K562 (cell line): ENCODE measurements around the gene PDZD2. TPM values are rescaled to one million over a fixed set of nuclear protein-coding genes. Genes with fewer than 3 reads are reported as not detected.

Experiments used
- ATAC-seq: fragments of 200-7000 bp; cut with Tn5 transposase; 3 replicates; pipeline ENCODE4 v1.9.1; 2020; ENCODE audit warnings: moderate library complexity
- BruUV-seq: library from RNA; stranded (reverse); fragments of 400-500 nt; replicated peaks from 2 replicates; lab custom pipeline; 2021; lab: Mats Ljungman, UMichigan
- CTCF ChIA-PET: fragments of 300-600 bp; formaldehyde crosslinking; extraction: SDS; loops from one replicate; lab custom pipeline; 2021; ENCODE audit warnings: low intra/inter-chr PET ratio; lab: Yijun Ruan, JAX
- POLR2A ChIA-PET: fragments of 300-600, 350-650 bp; sonication (Branson Sonifier 250); formaldehyde crosslinking; extraction: SDS; loops from one replicate; lab custom pipeline; 2021; ENCODE audit warnings: antibody characterized with exemption, inconsistent platforms; lab: Yijun Ruan, JAX
- DNase-seq, 4 experiments: peaks; one replicate each; pipeline versions ENCODE4 v3.0.0 to v3.0.0-alpha.2; 2011 to 2018; ENCODE audit warnings: low spot score in 3 of 4, mixed read lengths in 3 of 4; ENCODE audit errors: extremely low read depth in 1 of 4
- FAIRE-seq: peaks from 2 replicates; lab custom pipeline; 2011; peaks lifted over from hg19 to GRCh38; lab: Jason Lieb, UNC
- H2AFZ ChIP-seq: 2 replicates; pipeline ENCODE4 v1.6.0; 2011; ENCODE audit warnings: low read depth, low read length, control low read depth, inconsistent platforms
- H3K27ac ChIP-seq: fragments of 200-600 bp; 3 replicates; pipeline ENCODE4 v1.8.0; 2011; ENCODE audit warnings: low read depth, mild to moderate bottlenecking, control low read depth, inconsistent platforms, low read length, moderate library complexity, mixed read lengths; ENCODE audit errors: extremely low read depth
- H3K27me3 ChIP-seq, 2 experiments: fragments of 300-600 bp in 1 of 2; 2 replicates in 1 of 2; 3 replicates in 1 of 2; pipeline versions ENCODE4 v1.6.0 to v1.8.0; 2011; ENCODE audit warnings: inconsistent platforms in 2 of 2, low read length in 2 of 2, mild to moderate bottlenecking in 1 of 2, mixed read lengths in 1 of 2, moderate library complexity in 1 of 2; ENCODE audit not compliant: control insufficient read depth in 2 of 2, insufficient read depth in 2 of 2
- H3K36me3 ChIP-seq: fragments of 300-600 bp; 3 replicates; pipeline ENCODE4 v1.8.0; 2011; ENCODE audit warnings: mild to moderate bottlenecking, low read length, inconsistent platforms; ENCODE audit not compliant: control insufficient read depth, insufficient read depth
- H3K4me1 ChIP-seq, 2 experiments: fragments of 200-600 bp in 1 of 2; replicated peaks in 1 of 2; 2 replicates in 1 of 2; 3 replicates in 1 of 2; pipeline versions ENCODE4 v1.5.1 to v1.8.0; 2011; ENCODE audit warnings: inconsistent platforms in 2 of 2, low read length in 2 of 2, mild to moderate bottlenecking in 1 of 2, mixed read lengths in 1 of 2, moderate library complexity in 1 of 2; ENCODE audit not compliant: control insufficient read depth in 2 of 2, insufficient read depth in 2 of 2
- H3K4me2 ChIP-seq: 2 replicates; pipeline ENCODE4 v1.6.1; 2011; ENCODE audit warnings: low read length, control low read depth, inconsistent platforms, mixed read lengths; ENCODE audit not compliant: insufficient read depth
- H3K4me3 ChIP-seq: fragments of 200-600 bp; sonication (generic), shearing (Covaris generic); 2 replicates; pipeline ENCODE4 v1.5.1; 2016; ENCODE audit warnings: control low read depth, inconsistent platforms
- H3K79me2 ChIP-seq: fragments of 200-600 bp; 3 replicates; pipeline ENCODE4 v1.8.0; 2011; ENCODE audit warnings: low read length, inconsistent platforms; ENCODE audit not compliant: control insufficient read depth, insufficient read depth
- H3K9ac ChIP-seq, 2 experiments: 2 replicates each; pipeline versions ENCODE4 v1.6.0 to v1.6.1; 2011; ENCODE audit warnings: low read depth in 2 of 2, low read length in 2 of 2, control low read depth in 1 of 2, inconsistent platforms in 1 of 2, mild to moderate bottlenecking in 1 of 2, mixed read lengths in 1 of 2; ENCODE audit not compliant: insufficient read depth in 1 of 2
- H3K9me1 ChIP-seq: one replicate; pipeline ENCODE4 v1.6.0; 2011; ENCODE audit warnings: inconsistent platforms, mild to moderate bottlenecking, low read length, moderate library complexity; ENCODE audit not compliant: control insufficient read depth, insufficient read depth
- H3K9me3 ChIP-seq: replicated peaks from 2 replicates; pipeline ENCODE4 v1.5.1; 2011; ENCODE audit warnings: low read depth, low read length, inconsistent platforms; ENCODE audit not compliant: control insufficient read depth, insufficient read depth
- H4K20me1 ChIP-seq: replicated peaks from 2 replicates; pipeline ENCODE4 v1.6.1; 2011; ENCODE audit warnings: low read length, inconsistent platforms, mixed read lengths; ENCODE audit not compliant: control insufficient read depth, insufficient read depth
- ADNP ChIP-seq: fragments of 200-800 bp; sonication (Bioruptor generic); IDR thresholded peaks from 2 replicates; pipeline ENCODE4 v1.6.1; 2016; ENCODE audit warnings: missing genetic modification characterization, missing compliant biosample characterization
- ATF7 ChIP-seq: fragments of 450-650 bp; IDR thresholded peaks from 2 replicates; pipeline ENCODE4 v1.7.1; 2014; ENCODE audit warnings: mild to moderate bottlenecking, moderate library complexity
- CC2D1A ChIP-seq: fragments of 450-650 bp; IDR thresholded peaks from 2 replicates; pipeline ENCODE4 v1.6.1; 2017; ENCODE audit warnings: mild to moderate bottlenecking
- CXXC5 ChIP-seq: fragments of 250-450 bp; sonication (Bioruptor Pico); IDR thresholded peaks from 2 replicates; pipeline ENCODE4 v1.8.0; 2022; ENCODE audit warnings: inconsistent platforms, mild to moderate bottlenecking, moderate library complexity
- KLF1 ChIP-seq: fragments of 450-650 bp; IDR thresholded peaks from 2 replicates; pipeline ENCODE4 v1.6.1; 2016; ENCODE audit warnings: missing genetic modification characterization, missing compliant biosample characterization
- NR4A1 ChIP-seq, 2 experiments: fragments of 250-450 bp in 1 of 2; fragments of 450-650 bp in 1 of 2; sonication (Bioruptor Pico) in 1 of 2; IDR thresholded peaks; 2 replicates each; pipeline versions ENCODE4 v1.4.0 to v1.6.1; 2016 to 2020; ENCODE audit warnings: mild to moderate bottlenecking in 2 of 2, missing compliant biosample characterization in 1 of 2, missing genetic modification characterization in 1 of 2, moderate library complexity in 1 of 2
- STAT5A ChIP-seq: IDR thresholded peaks from 2 replicates; pipeline ENCODE4 v1.6.1; 2012; ENCODE audit warnings: low read length, inconsistent platforms, borderline replicate concordance
- ZBED1 ChIP-seq: IDR thresholded peaks from 2 replicates; pipeline ENCODE4 v1.6.1; 2014
- ZNF175 ChIP-seq: fragments of 200-800 bp; sonication (Bioruptor generic); IDR thresholded peaks from 2 replicates; pipeline ENCODE4 v1.6.1; 2016; ENCODE audit warnings: low read depth, mild to moderate bottlenecking, missing genetic modification characterization, missing compliant biosample characterization
- ZNF79 ChIP-seq: fragments of 250-450 bp; sonication (Bioruptor Pico); IDR thresholded peaks from 2 replicates; pipeline ENCODE4 v1.4.0; 2020; ENCODE audit warnings: low read depth, mild to moderate bottlenecking, moderate library complexity
- WGBS: fragments of 100-300 bp; shearing (Covaris generic); methylation state at CpG from one replicate; pipeline ENCODE4 v1.1.6; 2016; ENCODE audit warnings: low coverage, mixed read lengths; ENCODE audit not compliant: insufficient coverage; ENCODE audit errors: missing lambda C conversion rate; 5-methylcytosine and 5-hydroxymethylcytosine counted together
- in situ Hi-C: fragments of 300-500 bp; cut with MboI; formaldehyde crosslinking; loops from 4 replicates; pipeline ENCODE4 v1.15.0; 2018; ENCODE audit warnings: inconsistent platforms, mixed read lengths
- intact Hi-C: fragments of 100-400 bp; cut with micrococcal nuclease; formaldehyde crosslinking; loops from 2 replicates; pipeline ENCODE4 v1.14.2; 2022
- polyA plus RNA-seq, 8 experiments: library from polyadenylated mRNA; depleted of rRNA in 4 of 8; stranded (reverse) in 5 of 8; unstranded in 3 of 8; fragments of >200 nt; fragmentation: Nextera tagmentation in 2 of 8; fragmentation: Illumina TruSeq in 1 of 8; extraction: Ambion mirVana in 2 of 8; extraction: Trizol in 1 of 8; gene quantifications; 2 replicates each; pipeline versions ENCODE4 v1.2.1 to v1.2.3, GENCODE V29; 2011 to 2014; ENCODE audit warnings: inconsistent platforms in 1 of 8, missing spikeins in 1 of 8
- total RNA-seq, 7 experiments: library from RNA; depleted of rRNA in 6 of 7; stranded (reverse); fragments of >200 nt in 6 of 7; fragmentation: Illumina TruSeq in 2 of 7; extraction: Trizol in 2 of 7; gene quantifications; 2 replicates each; pipeline versions ENCODE4 v1.2.1 to v1.2.3, GENCODE V29; 2011 to 2021; ENCODE audit warnings: low replicate concordance in 1 of 7

Gene PDZD2
- total and polyA plus RNA-seq, 9 of the 15 experiments (the other 6 are each of a cell fraction or from before 2014, with no cell fraction given): 0.02 to 0.08 (median 0.04) TPM; not detected in 6

- TF ChIP-seq NR4A1 (CRISPR knock-in tag; IDR thresholded peaks at IDR 0.05) (no peak), NR4A1 (tag; IDR thresholded peaks at IDR 0.05) (no peak)
These were observed 469.2 kb downstream of the PDZD2 start (continued) for GRCh38 chr5:32108167-32108566.

- DNase-seq: no peak
- Histone ChIP-seq H3K27ac (no peak overlapping the region), H3K79me2 (peaks cover 4% of the 10 kb centered on the region; the same call in 1 of the 3 replicates), H3K9ac (no peak overlapping the region), H2AFZ (no peak overlapping the region), H3K9me1 (no peaks in the 10 kb centered on the region), H3K4me1 (no peaks in the 10 kb centered on the region; a peak in 1 of 5 replicates), H3K27me3 (no peaks in the 10 kb centered on the region), H4K20me1 (no peaks in the 10 kb centered on the region), H3K4me3 (no peak overlapping the region), H3K36me3 (peaks cover 77% of the 10 kb centered on the region), H3K4me2 (no peak overlapping the region), H3K9me3 (no peaks in the 10 kb centered on the region)
- 96% methylated on average over 10 of the region's 10 CpGs for WGBS
- ChIA-PET POLR2A (interaction anchor here (1.0 kb wide), 1 partner anchor 16 kb away, joined by 3 read pairs; no protein-coding TSS in a partner anchor), CTCF (no interaction called here)
- intact Hi-C loops: no loop called here
- BruUV-seq: no TSS peak
- in situ Hi-C loops: no loop called here
- no peak for FAIRE-seq
- no peak for TF ChIP-seq ZNF175
- TF ChIP-seq CXXC5 (CRISPR knock-in tag): no peak
- no peak for TF ChIP-seq KLF1 (tag)
- TF ChIP-seq ZNF79 (CRISPR knock-in tag): no peak
- TF ChIP-seq ATF7: no peak
- TF ChIP-seq ADNP: no peak
- no peak for TF ChIP-seq CC2D1A
- TF ChIP-seq STAT5A: no peak
- no peak for TF ChIP-seq ZBED1
- ATAC-seq: no peak
These were observed 470.3 kb downstream of the PDZD2 start for GRCh38 chr5:32109236-32109635.
